Kidney epithelial cell (primary cell): ENCODE measurements around the gene CD22. TPM values are rescaled to one million over a fixed set of nuclear protein-coding genes. Genes with fewer than 3 reads are reported as not detected.

Experiments used
- DNase-seq: peaks from one replicate; pipeline ENCODE4 v3.0.0-alpha.2; 2010; ENCODE audit warnings: low read depth
- H3K27me3 ChIP-seq: 2 replicates; pipeline ENCODE4 v1.6.0; 2011; ENCODE audit warnings: low read length; ENCODE audit not compliant: control insufficient read depth, insufficient read depth
- H3K36me3 ChIP-seq: 2 replicates; pipeline ENCODE4 v1.5.1; 2011; ENCODE audit warnings: low read length; ENCODE audit not compliant: control insufficient read depth, insufficient read depth
- H3K4me3 ChIP-seq: 2 replicates; pipeline ENCODE4 v1.5.1; 2011; ENCODE audit warnings: low read depth, mild to moderate bottlenecking, control low read depth, low read length
- CTCF ChIP-seq: IDR thresholded peaks from 2 replicates; pipeline ENCODE4 v1.5.1; 2011; ENCODE audit warnings: mild to moderate bottlenecking, moderate library complexity, low read length, control low read depth, inconsistent platforms; ENCODE audit not compliant: insufficient read depth, poor library complexity, severe bottlenecking
- total RNA-seq: library from RNA; depleted of rRNA; stranded (reverse); fragments of >200 nt; gene quantifications from 2 replicates; pipeline ENCODE4 v1.2.3, GENCODE V29; 2015

CD22 gene
- total RNA-seq, 1 donor from 2014 or later: 2.9 TPM

GRCh38 chr19:35347171-35347929 is 18.4 kb downstream of the CD22 start, which contains the start of gene FFAR1:
Gene FFAR1 (plus strand): TSS chr19:35347902. CDS start chr19:35351552, 3,650 bp downstream.
- Histone ChIP-seq H3K36me3 (no peaks in the 10 kb centered on the region), H3K4me3 (no peak within 1 kb of the TSS), H3K27me3 (peaks cover 17% of the 10 kb centered on the region)
- no peak for TF ChIP-seq CTCF
- no peak for DNase-seq

GRCh38 chr19:35347930-35348298 is 18.9 kb downstream of the CD22 start:
- no peak for DNase-seq
- H3K4me3 ChIP-seq: no peak overlapping the region
- H3K27me3 ChIP-seq: peaks cover 15% of the 10 kb centered on the region
- H3K36me3 ChIP-seq: no peaks in the 10 kb centered on the region
- TF ChIP-seq CTCF: no peak

- H3K27me3 ChIP-seq: peaks cover 15% of the 10 kb centered on the region
- DNase-seq: no peak
- H3K36me3 ChIP-seq: no peaks in the 10 kb centered on the region
- TF ChIP-seq CTCF: no peak
- no peak overlapping the region for H3K4me3 ChIP-seq
Measured at GRCh38 chr19:35348911-35349611, 20.1 kb downstream of the CD22 start.

- Histone ChIP-seq H3K4me3 (no peak overlapping the region), H3K36me3 (no peaks in the 10 kb centered on the region), H3K27me3 (peaks cover 15% of the 10 kb centered on the region)
- no peak for DNase-seq
- TF ChIP-seq CTCF: no peak
Measured at GRCh38 chr19:35349614-35350521, 20.9 kb downstream of the CD22 start.

GRCh38 chr19:35350591-35350990 is 21.6 kb downstream of the CD22 start:
- TF ChIP-seq CTCF: no peak
- no peaks in the 10 kb centered on the region for H3K36me3 ChIP-seq
- no peak overlapping the region for H3K4me3 ChIP-seq
- DNase-seq: no peak
- peaks cover 15% of the 10 kb centered on the region for H3K27me3 ChIP-seq
